T-helper 2 cell treated with Interferon-gamma antibody and Interleukin-4, amounts not matched to agents 100 ng/mL and 5 ng/mL, for 36 hours (primary cell): ENCODE measurements around the gene CHMP1A. TPM values are rescaled to one million over a fixed set of nuclear protein-coding genes. Genes with fewer than 3 reads are reported as not detected.
"Not testable (repeated sequence)": the region's sequence is repeated elsewhere in the genome, so short reads cannot be mapped to it uniquely, and the experiment has no call there.

Experiments
- intact Hi-C: fragments of 100-400 bp; cut with micrococcal nuclease; formaldehyde crosslinking; loops from one replicate; pipeline ENCODE4 v1.15.1; 2023
- total RNA-seq: library from RNA; stranded (reverse); gene quantifications from 2 replicates; pipeline ENCODE4 v1.2.3, GENCODE V29; 2022

Gene CHMP1A
- total RNA-seq, 1 donor from 2014 or later = 101 TPM

DNA sequence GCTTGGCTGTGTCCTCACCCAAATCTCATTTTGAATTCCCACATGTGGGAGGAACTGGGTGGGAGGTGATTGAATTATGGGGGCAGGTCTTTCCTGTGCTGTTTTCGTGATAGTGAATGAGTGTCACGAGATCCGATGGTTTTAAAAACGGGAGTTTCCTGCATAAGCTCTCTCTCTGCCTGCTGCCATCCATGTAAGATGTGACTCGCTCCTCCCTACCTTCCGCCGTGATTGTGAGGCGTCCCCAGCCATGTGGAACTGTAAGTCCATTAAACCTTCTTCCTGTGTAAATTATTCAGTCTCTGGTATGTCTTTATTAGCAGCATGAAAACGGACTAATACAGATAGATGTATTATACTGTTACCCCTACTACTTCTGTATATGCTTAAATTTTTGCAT lies 3.7 kb upstream of the CHMP1A start:
- intact Hi-C loops = no loop called here

DNA sequence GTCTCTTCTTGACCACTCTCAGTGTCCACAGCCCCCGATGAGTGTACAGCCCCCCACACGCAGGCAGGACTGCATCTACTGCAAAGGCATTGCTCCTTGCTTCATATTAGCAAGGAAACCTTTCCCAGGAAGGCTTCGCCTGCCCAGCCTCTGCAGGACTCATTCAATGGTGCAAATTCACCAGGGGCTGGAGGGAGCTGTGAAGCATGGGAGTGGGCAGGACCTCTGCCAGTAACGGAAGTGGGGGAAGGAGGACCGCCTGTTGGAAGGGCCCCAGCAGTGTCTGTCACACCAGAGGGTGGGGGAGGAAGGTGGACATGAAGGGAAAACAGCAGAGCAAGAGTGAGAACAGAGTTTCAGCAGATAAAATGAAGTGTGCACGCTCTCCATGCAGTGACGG lies 2.6 kb upstream of the CHMP1A start:
- intact Hi-C loops = no loop called here

DNA sequence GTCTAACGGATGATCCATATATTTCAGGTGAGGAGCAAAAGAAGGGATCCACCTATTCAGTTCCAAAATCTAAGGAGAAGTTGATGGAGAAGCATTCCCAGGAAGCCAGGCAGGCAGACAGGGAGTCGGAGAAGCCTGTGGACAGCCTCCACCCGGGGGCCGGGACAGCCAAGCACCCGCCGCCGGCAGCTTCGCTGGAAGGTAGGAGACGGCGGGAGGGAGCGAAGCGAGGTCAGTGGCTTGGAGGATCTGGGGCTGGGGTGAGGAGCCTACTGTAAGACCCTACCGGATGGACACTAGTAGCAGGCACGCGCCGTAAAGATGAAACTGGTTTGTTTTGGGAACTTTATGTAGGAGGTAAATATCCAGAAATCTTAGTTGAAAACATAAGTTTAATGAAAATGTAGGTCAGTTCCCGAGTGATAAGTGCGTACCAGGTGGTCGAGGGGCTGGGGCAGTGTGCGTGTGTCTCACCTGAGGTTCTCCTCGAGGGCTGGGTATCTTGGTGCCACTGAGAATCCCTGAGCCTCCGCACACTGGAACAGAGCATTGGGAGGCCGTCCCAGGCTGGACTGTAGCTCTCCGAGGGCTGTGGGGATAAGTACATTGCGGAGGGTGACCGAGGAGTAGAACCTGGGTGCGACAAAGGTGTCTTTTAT lies 842 bp upstream of the CHMP1A start:
- intact Hi-C loops = loop anchor here (5.0 kb wide), 4 partner anchors 44 to 416 kb away; partner anchors contain the start of genes RPL13, SPATA2L, VPS9D1 and ZNF276

DNA sequence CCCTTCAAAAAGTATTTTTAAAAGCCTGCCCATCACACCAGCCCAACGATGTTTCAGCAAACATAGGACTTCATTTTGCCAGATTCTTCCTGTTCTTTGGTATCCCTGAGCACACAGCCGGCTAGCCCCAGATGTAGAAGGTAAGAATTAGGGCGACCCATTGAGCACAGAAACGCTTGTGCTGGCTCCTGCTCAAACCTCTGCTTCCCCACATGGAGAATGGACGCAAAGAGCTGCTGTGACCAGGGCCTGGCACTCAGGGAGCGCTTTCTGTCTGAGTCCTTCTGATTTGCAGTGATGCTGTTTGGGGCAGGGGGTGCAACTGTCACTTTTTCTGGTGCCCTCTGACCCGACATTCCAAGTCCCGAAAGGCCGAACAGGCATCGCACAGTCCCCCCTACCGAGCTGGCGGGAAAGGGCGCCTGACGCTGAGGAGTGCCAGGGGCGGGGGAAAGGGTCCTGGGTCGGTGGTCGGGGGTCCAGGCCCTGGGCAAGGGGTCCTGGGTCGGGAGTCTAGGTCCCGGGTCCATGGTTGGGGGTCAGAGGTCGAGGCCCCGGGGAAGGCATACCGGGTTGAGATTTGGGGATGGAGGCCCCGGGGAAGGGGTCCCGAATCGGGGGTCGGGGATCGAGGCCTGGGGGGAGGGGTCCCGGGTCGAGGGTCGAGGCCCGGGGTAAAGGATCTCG lies 930 bp downstream of the CHMP1A start:
- intact Hi-C loops = loop anchor here (1.0 to 5.0 kb wide), 5 partner anchors 30 to 414 kb away; partner anchors contain the start of genes CDK10, RPL13, SPATA2L and VPS9D1

DNA sequence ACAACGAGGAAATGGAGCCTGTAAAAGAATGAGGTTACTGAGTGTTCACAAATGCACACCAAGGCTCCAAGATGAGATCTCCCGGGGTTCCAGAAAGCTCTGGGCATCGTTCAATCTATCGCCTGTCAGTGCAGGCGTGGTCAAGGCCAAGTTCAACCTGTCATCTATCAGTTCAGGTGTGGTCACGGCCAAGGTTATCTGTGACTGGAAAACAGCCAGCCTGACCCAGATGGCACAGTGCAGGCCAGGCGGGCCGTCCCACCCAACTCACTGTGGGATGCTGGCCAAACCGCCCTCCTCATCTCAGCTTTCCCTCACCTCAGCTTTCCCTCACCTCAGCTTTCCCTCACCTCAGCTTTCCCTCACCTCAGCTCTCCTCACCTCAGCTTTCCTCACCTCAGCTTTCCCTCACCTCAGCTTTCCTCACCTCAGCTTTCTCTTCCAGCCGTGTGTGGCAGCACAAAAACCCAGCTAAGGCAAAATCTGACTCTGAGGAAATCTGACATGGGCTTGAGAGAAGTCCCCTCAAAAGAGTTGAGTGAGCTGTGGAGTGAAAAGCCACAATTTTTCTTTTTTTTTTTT lies 2.4 kb downstream of the CHMP1A start:
- intact Hi-C loops = loop anchor here (5.0 kb wide), 4 partner anchors 47 to 413 kb away; partner anchors contain the start of genes RPL13, SPATA2L, VPS9D1 and ZNF276

DNA sequence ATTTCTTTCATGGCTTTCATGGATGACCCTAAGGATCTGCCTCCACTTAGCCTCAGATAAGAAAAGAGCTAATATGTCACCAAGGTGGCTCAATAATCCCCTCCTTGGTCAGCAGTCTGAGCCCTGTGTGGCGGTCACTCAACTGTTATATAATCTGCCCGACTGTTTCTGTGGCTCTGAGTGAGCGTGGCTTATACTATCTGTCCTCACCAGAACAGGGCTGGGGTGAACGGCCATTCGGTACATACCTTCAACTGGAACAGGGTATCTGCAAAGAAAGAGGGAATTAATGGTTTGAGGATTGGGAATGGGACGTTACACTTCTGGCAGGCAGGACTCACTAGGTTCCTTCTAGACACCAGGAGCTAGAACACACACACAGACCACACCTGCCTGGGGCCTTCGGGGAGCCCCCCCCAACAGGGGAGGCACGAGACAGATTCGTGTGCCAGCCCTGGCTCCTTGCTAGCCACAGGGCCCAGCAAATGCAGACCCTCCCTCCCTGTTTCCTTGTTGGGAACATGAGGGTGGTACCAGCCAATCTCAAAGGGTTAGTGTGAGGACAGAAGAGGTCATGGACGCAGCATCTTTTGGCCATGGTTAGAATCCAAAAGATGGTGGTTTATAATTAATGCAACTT lies 3.7 kb downstream of the CHMP1A start:
- intact Hi-C loops = no loop called here

DNA sequence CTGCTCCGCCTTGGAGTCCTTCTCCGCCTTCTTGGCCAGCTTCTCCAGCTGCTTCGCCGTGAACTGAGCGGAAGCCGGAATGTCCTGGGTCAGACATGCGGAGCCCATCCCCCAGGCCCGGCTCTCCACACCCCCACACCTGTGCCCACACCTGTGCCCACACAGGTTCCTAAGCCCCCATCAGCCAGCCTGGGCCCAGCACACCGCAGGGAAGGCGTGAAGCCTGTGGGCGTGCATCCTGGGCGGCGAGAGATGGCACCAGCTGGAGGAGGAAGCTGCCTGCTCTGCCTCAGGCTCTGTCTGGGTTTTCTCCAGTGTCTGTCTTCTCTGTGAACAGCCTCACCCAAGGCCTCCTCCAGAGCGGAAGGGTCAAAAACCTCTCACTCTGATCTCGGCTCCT lies 5.9 kb downstream of the CHMP1A start:
- intact Hi-C loops = no loop called here

DNA sequence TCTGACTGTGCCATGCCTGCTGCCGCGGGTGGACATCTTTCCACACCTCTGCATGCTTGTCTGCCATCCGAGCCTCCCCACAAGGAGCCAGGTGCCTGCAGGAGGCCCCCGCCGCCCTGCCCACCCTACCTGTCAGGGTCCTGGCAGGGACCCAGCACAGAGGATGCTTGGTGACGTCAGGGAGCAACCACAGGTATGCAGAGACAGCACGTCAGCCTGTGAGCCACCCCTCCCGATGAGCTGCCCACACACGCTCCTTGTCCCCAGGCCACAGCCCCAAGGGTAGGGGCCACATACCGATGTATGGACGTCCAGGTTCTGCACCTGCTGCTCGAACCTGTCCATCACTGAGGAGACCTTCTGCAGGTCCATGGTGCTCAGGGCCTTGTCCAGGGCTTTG lies 10.6 kb downstream of the CHMP1A start:
- intact Hi-C loops = no loop called here

DNA sequence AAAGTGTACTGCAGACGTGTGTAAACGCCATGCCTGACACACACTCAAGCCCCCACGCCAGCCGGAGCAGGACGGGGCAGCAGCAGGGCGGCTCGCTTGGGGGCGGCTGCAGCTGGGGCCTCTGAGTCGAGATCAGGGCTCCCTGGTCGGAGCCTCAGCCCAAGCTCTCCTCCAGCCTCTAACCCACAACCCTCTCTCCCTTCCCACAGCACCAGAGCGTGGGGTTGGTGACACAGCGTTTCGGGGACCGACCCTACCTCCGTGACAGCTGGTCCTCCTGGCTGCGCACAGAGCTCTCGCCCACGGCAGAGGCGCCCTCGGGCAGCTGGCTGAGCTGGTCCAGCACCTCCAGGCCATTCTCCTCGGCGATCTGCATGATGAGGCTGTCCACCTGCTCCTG lies 11.2 kb downstream of the CHMP1A start:
- intact Hi-C loops = no loop called here

DNA sequence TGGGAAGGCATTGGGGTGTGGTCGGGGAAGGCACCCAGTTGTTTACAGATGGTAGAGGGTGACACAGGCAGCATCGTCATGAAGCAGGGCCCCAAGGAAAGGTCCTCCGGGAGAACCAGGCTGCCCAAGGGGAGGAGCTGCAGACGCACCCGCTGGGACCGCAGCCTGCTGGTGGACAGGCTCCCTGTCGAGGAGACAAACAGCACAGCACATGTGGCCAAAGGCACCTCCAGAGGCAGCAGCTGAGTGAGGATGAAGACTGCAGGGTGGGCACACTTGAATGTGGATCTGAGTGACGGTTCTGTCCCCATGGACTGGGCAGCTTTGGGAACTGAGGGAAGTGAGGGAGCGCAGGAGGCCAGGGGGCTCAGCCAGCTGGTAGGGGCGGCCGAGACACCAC lies 12.4 kb downstream of the CHMP1A start:
- intact Hi-C loops = no loop called here

DNA sequence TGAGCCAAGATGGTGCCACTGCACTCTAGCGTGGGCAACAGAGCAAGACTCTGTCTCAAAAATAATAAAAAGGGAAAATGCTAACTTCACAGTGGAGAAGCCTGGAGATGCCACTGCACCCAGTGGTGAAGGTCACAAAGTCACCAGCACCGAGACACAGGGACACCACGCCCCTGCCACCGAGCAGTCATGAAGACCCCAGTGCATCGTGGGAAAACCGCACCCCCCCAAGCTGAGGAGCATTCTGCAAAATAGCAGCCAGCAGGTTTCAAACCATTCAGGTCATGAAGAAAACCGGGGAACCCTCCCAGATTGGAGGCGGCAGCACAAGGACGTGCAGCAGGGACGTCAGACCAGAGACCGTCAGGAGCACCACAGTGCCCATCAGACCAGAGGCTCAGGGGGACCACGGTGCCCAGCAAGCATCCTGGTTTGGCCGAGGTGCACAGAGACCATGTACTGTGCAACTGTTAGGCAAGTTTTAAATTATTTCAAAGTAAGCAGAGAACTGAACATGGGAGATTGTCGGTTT lies 13.7 kb downstream of the CHMP1A start:
- intact Hi-C loops = no loop called here

DNA sequence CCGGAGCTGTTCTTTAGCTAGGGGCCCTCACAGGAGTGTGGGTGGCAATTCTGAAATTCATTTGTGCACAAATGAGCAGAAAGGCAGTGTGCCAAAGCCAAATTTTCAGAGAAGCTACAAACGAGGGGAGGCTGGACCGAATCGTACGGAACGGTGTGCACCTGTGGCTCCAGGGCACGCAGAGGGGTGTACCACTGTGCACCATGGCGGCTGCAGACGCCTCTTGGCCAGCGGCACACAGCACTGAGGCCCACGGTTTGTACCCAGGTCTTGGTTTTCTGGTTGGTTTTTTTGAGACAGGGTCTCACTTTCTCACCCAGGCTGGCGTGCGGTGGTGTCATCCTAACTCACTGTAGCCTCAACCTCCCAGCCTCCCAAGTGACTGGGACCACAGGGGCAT lies 14.9 kb downstream of the CHMP1A start:
- intact Hi-C loops = no loop called here

DNA sequence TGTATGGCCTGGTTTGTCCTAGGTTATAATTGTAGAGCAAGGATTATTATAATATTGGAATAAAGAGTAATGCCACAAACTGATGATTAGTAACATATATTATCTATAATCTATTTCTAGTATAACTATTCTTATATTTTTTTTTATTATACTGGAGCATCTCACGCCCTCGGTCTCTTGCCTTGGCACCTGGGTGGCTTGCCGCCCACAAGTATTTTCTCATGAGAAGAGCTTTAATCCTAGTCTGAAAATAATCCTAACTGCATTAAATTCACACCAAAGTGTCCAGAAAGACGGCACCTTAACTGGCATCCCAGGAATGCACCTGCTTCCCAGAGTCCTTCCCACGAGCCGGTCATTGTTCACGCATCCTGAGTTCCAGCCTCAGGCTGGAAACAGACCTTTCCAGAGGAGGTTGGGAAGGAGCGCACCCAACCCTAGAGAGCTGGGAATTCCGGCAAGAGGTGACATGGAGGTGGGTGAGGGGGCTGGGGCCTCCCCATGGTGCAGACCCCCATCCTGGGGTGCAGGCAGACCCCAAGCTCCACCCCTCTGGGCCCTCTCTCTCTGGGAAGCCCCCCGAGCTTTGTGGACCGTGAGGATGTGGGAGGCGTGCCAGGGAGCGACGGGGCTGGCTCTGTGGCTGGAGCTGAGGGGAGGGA lies 15.9 kb downstream of the CHMP1A start:
- intact Hi-C loops = loop anchor here (1.0 kb wide), 1 partner anchor 67 kb away; no protein-coding TSS in a partner anchor

DNA sequence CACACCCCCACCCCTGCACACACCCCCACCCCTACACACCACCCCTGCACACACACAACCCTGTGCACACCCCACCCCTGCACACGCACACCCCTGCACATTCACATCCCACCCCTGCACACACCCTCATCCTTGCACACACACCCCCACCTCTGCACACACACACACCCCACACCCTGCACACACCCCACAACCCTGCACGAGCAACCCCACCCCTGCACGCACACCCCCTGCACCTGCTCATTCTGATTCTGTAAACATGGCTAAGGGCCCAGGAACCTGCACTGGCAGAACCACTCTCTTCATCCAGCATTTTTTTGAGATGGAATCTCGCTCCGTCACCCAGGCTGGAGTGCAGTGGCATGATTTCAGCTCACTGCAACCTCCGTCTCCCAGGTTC lies 18.1 kb downstream of the CHMP1A start:
- intact Hi-C loops = no loop called here

DNA sequence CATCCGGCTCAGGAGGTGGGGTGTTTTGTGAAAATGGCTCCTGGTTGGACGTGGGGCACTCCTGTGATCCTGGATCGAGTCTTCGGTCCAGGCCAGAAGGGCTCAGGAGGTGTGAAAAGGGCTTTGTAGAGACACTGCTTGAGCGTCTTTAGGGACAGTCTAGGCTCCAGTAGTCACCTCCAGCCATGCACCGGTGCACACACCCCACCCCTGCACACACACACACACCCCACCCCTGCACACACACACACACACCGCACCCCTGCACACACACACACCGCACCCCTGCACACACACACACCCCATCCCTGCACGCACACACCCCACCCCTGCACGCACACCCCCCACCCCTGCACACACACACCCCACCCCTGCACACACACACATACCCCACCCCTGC lies 19.1 kb downstream of the CHMP1A start:
- intact Hi-C loops = no loop called here

DNA sequence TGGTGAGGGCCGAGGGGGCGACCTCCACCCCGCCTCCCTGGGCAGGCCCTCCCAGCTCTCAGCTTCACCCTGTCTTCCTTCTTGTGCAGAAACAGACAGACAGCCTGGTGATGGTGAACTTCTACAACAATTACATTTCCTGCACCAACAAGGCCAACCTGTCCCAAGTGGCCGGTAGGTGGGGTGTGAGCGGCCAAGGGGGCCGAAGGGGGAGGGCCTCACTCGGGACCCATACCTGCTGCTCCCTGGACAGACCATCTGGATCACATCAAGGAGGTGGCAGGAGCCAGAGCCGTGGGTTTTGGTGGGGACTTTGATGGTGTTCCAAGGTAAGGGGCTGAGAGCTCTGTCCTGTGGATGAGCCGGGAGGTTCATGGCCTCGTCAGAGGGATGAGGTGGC lies 20.1 kb downstream of the CHMP1A start:
- intact Hi-C loops = no loop called here

DNA sequence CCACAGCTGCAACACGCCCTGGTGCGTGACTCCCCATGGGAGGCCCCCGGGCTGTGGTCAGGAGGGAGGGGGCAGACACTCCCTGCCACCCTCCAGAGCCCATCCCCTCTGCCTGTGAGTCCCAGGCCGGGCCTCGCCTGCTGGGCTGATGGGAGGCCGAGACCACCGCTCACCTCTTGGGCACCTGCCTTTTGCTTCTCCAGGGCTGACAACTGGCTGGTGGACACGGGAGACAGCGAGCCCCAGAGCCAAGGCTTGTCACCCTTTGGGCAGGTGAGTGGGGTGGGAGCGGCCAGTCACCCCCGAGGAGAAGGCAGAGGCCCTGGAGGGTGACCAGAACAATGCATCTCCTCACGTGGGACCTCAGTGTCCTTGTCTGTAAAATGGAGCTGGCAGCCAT lies 20.8 kb downstream of the CHMP1A start:
- intact Hi-C loops = no loop called here

DNA sequence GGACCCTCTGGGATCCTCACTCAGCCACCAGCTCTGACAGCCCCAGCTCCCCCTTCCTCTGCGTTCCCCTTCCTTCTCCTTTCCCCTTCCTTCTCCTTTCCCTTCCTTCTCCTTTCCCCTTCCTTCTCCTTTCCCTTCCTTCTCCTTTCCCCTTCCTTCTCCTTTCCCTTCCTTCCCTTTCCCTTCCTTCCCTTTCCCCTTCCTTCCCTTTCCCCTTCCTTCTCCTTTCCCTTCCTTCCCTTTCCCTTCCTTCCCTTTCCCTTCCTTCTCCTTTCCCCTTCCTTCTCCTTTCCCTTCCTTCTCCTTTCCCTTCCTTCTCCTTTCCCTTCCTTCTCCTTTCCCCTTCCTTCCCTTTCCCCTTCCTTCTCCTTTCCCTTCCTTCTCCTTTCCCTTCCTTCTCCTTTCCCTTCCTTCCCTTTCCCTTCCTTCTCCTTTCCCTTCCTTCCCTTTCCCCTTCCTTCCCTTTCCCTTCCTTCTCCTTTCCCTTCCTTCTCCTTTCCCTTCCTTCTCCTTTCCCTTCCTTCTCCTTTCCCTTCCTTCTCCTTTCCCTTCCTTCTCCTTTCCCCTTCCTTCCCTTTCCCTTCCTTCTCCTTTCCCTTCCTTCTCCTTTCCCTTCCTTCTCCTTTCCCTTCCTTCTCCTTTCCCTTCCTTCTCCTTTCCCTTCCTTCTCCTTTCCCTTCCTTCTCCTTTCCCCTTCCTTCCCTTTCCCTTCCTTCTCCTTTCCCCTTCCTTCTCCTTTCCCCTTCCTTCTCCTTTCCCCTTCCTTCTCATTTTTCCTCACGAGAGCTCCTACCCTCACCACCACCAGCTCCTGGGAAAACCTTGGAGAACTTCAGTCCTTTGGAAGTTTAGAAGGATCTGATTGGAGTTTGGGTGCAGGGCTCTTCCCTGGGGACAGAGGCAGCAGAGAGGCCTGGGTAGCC lies 22.8 kb downstream of the CHMP1A start:
- intact Hi-C loops = not testable (repeated sequence)

DNA sequence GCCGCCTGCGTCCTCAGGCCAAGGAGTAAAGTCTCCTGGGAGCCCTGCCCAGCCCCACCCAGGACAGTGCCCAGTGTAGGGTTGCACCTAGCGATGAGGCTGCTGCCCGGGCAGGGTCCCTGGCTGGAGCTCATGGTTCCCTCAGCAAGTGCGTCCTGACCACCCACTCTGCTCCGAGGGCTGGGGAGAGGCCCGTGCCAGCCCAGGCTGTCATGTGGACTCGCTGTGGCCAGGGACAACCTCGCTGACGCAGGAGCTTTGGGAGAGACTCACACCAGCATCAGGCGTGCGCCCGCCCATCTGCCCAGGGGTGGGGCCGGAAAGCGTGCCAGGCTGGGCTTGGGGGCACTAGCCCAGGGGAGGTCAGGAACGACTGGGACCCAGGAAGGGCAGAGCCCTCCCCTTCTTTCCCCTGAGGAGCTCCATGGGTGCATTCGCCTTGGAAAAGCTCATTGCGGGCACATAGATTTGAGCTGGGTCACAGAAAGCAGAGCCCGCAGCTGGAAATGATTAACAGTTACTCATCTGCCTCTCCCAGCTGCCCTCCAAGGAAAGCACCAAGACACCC lies 24.4 kb downstream of the CHMP1A start:
- intact Hi-C loops = no loop called here
